OCI-LY7 (cell line): ENCODE measurements around the gene MN1. TPM values are rescaled to one million over a fixed set of nuclear protein-coding genes. Genes with fewer than 3 reads are reported as not detected.

Experiments used
- BruUV-seq: library from RNA; stranded (reverse); fragments of 400-500 nt; replicated peaks from 2 replicates; lab custom pipeline; 2021; lab: Mats Ljungman, UMichigan
- CTCF ChIA-PET: fragments of 300-600 bp; sonication (Branson Sonifier 250); formaldehyde crosslinking; loops from one replicate; lab custom pipeline; 2022; ENCODE audit warnings: antibody characterized with exemption; ENCODE audit not compliant: unreplicated experiment; lab: Charles Lee
- POLR2A ChIA-PET: fragments of 300-600 bp; sonication (Branson Sonifier 250); formaldehyde crosslinking; loops from one replicate; lab custom pipeline; 2022; ENCODE audit warnings: antibody characterized with exemption; lab: Charles Lee
- DNase-seq: peaks from one replicate; pipeline ENCODE4 v3.0.0-alpha.2; 2015; ENCODE audit warnings: low spot score
- H2AFZ ChIP-seq: fragments of 200-600 bp; sonication (generic), shearing (Covaris generic); 2 replicates; pipeline ENCODE4 v1.6.1; 2014; ENCODE audit warnings: mild to moderate bottlenecking, antibody characterized with exemption, low read length, moderate library complexity
- H3K27ac ChIP-seq: fragments of 200-600 bp; sonication (generic); 2 replicates; pipeline ENCODE4 v1.5.1; 2014; ENCODE audit warnings: mixed run types, low read depth, mild to moderate bottlenecking, moderate library complexity, low read length, inconsistent platforms; ENCODE audit not compliant: poor library complexity, severe bottlenecking
- H3K36me3 ChIP-seq: fragments of 200-600 bp; sonication (generic); 2 replicates; pipeline ENCODE4 v1.6.1; 2014; ENCODE audit warnings: mild to moderate bottlenecking, antibody characterized with exemption, low read length, moderate library complexity, mixed read lengths; ENCODE audit not compliant: insufficient read depth
- H3K4me1 ChIP-seq: fragments of 200-600 bp; sonication (generic); 2 replicates; pipeline ENCODE4 v1.5.1; 2014; ENCODE audit warnings: mild to moderate bottlenecking, low read length; ENCODE audit not compliant: insufficient read depth, poor library complexity, severe bottlenecking
- H3K4me2 ChIP-seq: fragments of 200-600 bp; sonication (generic); 2 replicates; pipeline ENCODE4 v1.6.1; 2014; ENCODE audit warnings: mild to moderate bottlenecking, low read length
- H3K4me3 ChIP-seq: fragments of 200-600 bp; sonication (generic); 2 replicates; pipeline ENCODE4 v1.5.1; 2014; ENCODE audit warnings: mild to moderate bottlenecking, low read depth, low read length; ENCODE audit not compliant: poor library complexity, severe bottlenecking
- H3K79me2 ChIP-seq: fragments of 200-600 bp; sonication (generic); 2 replicates; pipeline ENCODE4 v1.6.1; 2016; ENCODE audit warnings: low read depth, mild to moderate bottlenecking, low read length, moderate library complexity, mixed read lengths; ENCODE audit not compliant: insufficient read depth
- H3K9me2 ChIP-seq: fragments of 200-600 bp; sonication (generic); 2 replicates; pipeline ENCODE4 v1.6.1; 2016; ENCODE audit warnings: mild to moderate bottlenecking, low read length, mixed read lengths; ENCODE audit not compliant: insufficient read depth
- H3K9me3 ChIP-seq: fragments of 200-600 bp; sonication (generic); 2 replicates; pipeline ENCODE4 v1.6.1; 2014; ENCODE audit warnings: mild to moderate bottlenecking, mixed run types, low read length, mixed read lengths
- H4K20me1 ChIP-seq: fragments of 200-600 bp; sonication (generic); 2 replicates; pipeline ENCODE4 v1.6.1; 2014; ENCODE audit warnings: mild to moderate bottlenecking, antibody characterized with exemption, low read length, moderate library complexity, mixed read lengths; ENCODE audit not compliant: insufficient read depth
- CTCF ChIP-seq: fragments of 200-600 bp; sonication (generic); conservative IDR thresholded peaks from 2 replicates; pipeline ENCODE4 v1.5.1; 2014; ENCODE audit warnings: mild to moderate bottlenecking, antibody characterized with exemption, low read length, moderate library complexity, mixed read lengths
- EZH2phosphoT487 ChIP-seq: fragments of 200-600 bp; sonication (generic); IDR thresholded peaks from 2 replicates; pipeline ENCODE4 v1.6.1; 2018; ENCODE audit warnings: low read depth, borderline replicate concordance, mild to moderate bottlenecking, mixed run types, antibody characterized with exemption, low read length, moderate library complexity, mixed read lengths
- intact Hi-C: fragments of 100-400 bp; cut with micrococcal nuclease; formaldehyde crosslinking; loops from one replicate; pipeline ENCODE4 v1.10.0; 2022; ENCODE audit not compliant: unreplicated experiment
- total RNA-seq, 2 experiments: library from RNA; depleted of rRNA in 1 of 2; stranded (reverse); fragments of >200 nt in 1 of 2; shearing (Covaris generic) in 1 of 2; gene quantifications; 2 replicates each; pipeline ENCODE4 v1.2.3, GENCODE V29; 2014 to 2022

MN1 gene
- total RNA-seq, 2 experiments from 2014 or later: 0.47 TPM; not detected in 1

- H2AFZ ChIP-seq: no peak overlapping the region
- H3K79me2 ChIP-seq: no peaks in the 10 kb centered on the region
- H3K4me2 ChIP-seq: no peak overlapping the region
- no peak for DNase-seq
- no peaks in the 10 kb centered on the region for H4K20me1 ChIP-seq
- intact Hi-C loops: no loop called here
- ChIA-PET CTCF (no interaction called here), POLR2A (no interaction called here)
- no peaks in the 10 kb centered on the region for H3K9me2 ChIP-seq
- TF ChIP-seq EZH2phosphoT487 (no peak), CTCF (no peak)
- H3K4me3 ChIP-seq: no peak overlapping the region
- no peak overlapping the region for H3K27ac ChIP-seq
- H3K4me1 ChIP-seq: no peaks in the 10 kb centered on the region
- H3K9me3 ChIP-seq: no peaks in the 10 kb centered on the region
- BruUV-seq: no TSS peak
- H3K36me3 ChIP-seq: no peaks in the 10 kb centered on the region
Measured at GRCh38 chr22:27808451-27809225, 7.1 kb upstream of the MN1 start.

GRCh38 chr22:27805841-27806240, 4.3 kb upstream of the MN1 start:
- H3K4me2 ChIP-seq: no peak overlapping the region
- BruUV-seq: no TSS peak
- H3K4me3 ChIP-seq: no peak overlapping the region
- H2AFZ ChIP-seq: no peak overlapping the region
- H3K9me3 ChIP-seq: no peaks in the 10 kb centered on the region
- no peak overlapping the region for H3K27ac ChIP-seq
- ChIA-PET POLR2A (no interaction called here), CTCF (no interaction called here)
- intact Hi-C loops: no loop called here
- no peak for DNase-seq
- TF ChIP-seq CTCF (no peak), EZH2phosphoT487 (no peak)
- no peaks in the 10 kb centered on the region for H3K79me2 ChIP-seq
- H3K36me3 ChIP-seq: no peaks in the 10 kb centered on the region
- no peaks in the 10 kb centered on the region for H4K20me1 ChIP-seq
- H3K9me2 ChIP-seq: no peaks in the 10 kb centered on the region
- H3K4me1 ChIP-seq: no peaks in the 10 kb centered on the region
